ENCODE results near the gene PODXL.

Gene PODXL

DNA sequence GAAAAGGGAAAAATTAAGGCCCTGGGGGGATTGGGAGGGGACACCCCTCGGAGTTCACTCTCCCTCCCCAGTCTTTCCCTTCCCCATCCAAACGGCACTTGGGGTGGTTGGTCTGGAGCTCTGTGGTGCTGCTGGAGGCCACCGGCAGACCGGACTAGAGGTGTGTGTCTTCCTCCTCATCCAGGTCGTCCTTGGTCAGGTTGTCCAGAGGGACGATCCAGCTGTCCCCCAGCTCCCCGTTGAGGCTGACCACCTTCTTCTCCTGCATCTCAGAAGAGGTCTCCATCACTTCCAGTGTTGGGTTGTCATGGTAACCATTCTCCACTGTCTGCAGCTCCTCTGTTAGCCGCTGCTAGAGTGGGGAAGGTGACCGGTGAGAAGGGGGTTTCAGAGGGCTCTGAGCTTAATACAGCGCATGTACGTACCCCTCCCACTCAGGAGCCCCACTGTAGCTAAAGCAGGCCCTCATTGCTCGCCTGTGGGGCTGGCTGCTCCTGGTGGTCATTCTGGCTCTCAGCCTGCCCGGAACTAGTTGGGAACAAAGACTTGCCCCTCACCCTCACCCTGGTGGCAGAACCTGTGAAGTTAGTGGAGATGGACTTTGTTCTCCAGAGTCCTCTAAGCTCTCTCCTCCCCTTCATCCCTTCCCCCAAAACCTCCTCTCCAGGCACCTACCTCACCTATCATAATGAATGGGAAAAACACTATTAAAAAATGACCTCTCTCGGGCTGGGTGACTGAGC, 52.1 kb downstream of the PODXL start:
- TF ChIP-seq, protein P1, sequence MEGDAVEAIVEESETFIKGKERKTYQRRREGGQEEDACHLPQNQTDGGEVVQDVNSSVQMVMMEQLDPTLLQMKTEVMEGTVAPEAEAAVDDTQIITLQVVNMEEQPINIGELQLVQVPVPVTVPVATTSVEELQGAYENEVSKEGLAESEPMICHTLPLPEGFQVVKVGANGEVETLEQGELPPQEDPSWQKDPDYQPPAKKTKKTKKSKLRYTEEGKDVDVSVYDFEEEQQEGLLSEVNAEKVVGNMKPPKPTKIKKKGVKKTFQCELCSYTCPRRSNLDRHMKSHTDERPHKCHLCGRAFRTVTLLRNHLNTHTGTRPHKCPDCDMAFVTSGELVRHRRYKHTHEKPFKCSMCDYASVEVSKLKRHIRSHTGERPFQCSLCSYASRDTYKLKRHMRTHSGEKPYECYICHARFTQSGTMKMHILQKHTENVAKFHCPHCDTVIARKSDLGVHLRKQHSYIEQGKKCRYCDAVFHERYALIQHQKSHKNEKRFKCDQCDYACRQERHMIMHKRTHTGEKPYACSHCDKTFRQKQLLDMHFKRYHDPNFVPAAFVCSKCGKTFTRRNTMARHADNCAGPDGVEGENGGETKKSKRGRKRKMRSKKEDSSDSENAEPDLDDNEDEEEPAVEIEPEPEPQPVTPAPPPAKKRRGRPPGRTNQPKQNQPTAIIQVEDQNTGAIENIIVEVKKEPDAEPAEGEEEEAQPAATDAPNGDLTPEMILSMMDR (IDR thresholded peaks at IDR 0.05; ENCODE audit: low read depth, low read length), result no peak
- in situ Hi-C loops (cut with HindIII; ENCODE audit: low sequenced_read_pairs), result no loop called here
- H3K4me3 ChIP-seq (ENCODE audit: low read depth, low read length), result no peak overlapping the region
- DNase-seq (ENCODE audit: low read depth, low spot score), result no peak

DNA sequence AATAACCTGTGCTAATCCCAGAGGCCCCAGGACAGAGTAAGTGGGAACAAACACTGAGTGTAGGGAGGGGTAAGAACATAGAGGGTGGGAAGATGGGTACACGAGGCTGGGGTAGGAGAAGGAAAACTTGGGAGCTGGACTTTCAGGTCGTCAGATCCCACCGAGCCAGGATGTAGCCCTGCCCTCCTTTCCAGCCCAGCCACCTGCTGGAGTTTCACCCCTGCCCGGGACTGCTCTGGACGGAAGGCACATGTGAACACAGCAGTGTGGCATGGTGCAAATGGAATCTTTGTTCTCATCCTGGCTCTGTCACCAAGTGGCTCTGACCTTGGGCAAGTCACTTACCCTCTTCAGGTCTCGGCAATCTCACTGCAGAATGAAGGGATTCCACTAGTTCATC, 52.8 kb downstream of the PODXL start:
- TF ChIP-seq, protein P1 (IDR thresholded peaks at IDR 0.05; ENCODE audit: low read depth, low read length), result no peak
- in situ Hi-C loops (cut with HindIII; ENCODE audit: low sequenced_read_pairs), result no loop called here
- no peak for DNase-seq (ENCODE audit: low read depth, low spot score)
- no peak overlapping the region for H3K4me3 ChIP-seq (ENCODE audit: low read depth, low read length)

DNA sequence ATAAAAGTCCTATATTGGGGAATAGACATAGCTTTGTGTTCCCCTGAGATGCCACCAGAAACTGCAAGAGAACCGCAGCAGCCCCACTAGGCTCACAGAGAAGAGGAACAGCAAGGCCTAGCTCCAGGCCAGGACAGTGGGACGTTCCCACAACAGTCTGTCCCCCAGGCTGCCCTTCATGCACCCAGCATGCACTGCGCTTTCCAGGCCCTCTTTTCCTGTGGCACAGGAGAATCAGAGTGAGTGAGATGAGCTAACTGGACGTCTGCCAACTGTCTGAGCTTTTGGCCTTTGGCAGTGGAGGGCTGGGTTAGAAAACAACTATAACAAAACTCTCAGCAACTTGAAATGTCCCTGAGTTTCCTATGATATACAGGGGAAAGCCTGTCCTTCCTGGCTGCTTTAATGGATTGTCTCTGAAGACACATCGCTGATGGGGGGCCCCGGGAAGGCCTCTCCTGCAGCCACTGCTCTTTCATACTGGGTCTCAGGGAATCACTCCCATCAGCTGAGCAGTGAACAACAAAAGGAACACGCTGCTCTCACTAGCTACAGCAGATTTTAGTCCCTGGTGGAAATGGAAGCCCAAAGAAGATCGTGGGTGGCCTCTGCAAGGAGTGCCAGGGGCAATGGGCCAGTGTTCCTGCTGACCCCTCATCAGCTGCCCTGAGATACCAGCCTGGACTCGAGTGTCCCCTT, 53.5 kb downstream of the PODXL start:
- peak; percentile 55 for DNase-seq (ENCODE audit: low read depth, low spot score)
- no peak overlapping the region for H3K4me3 ChIP-seq (ENCODE audit: low read depth, low read length)
- TF ChIP-seq, protein P1 (IDR thresholded peaks at IDR 0.05; ENCODE audit: low read depth, low read length), result no peak
- in situ Hi-C loops (cut with HindIII; ENCODE audit: low sequenced_read_pairs), result no loop called here

DNA sequence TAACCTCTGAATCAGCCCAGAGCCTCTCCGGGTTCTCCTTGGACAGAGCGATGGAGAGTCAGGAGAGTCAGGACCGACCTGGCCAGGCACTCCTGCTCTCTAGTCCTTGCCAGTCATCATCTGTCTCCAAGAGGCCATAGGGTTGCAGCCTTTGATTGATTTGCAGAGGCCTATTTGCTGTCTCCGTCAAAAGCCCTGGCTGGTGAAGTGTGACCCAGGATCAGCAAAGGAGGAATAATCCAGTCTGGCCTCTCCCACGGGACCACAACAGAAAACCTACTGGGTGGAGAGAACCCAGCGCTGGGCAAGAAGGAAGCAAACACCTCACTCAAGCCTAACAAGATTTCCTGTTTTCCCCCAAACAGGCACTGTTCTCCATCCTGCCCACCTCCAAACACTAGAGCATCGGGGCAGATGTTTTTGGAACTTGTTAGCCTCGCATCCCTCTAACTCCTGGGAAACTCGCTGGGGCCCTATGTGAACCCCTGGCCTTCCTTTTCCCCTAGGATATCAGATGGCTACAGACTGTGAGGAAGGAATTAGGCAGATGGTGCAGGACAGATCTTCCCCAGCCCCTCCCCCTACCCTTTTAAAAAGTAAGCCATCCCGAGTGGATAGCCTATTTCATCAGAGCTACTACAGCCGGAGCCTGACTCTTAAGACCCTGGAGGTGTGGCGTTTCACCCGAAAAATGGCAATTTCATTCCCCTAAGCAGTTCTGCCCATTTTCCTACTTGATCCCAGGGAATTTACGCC, 54.3 kb downstream of the PODXL start:
- no peak for DNase-seq (ENCODE audit: low read depth, low spot score)
- in situ Hi-C loops (cut with HindIII; ENCODE audit: low sequenced_read_pairs), result no loop called here
- H3K4me3 ChIP-seq (ENCODE audit: low read depth, low read length), result no peak overlapping the region
- TF ChIP-seq, protein P1 (IDR thresholded peaks at IDR 0.05; ENCODE audit: low read depth, low read length), result no peak

DNA sequence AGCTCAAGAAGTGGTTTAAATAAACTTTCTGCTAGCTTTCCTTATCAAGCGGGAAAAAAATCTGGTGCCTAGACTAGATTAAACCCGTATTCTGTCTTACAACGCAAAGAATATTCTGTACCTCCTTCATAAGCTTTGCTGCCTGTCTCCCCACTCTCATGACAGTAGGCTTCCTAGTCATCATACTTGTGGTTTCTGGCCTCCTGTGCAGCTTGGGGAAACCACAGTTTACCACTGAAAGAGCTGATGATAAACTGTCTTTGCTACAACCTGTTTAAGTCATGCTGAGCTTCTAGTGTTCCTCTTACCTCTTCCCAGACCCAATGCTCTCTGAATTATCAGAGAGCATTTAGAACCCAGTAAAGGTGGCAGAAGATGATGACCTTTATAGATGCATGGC, 55.0 kb downstream of the PODXL start:
- TF ChIP-seq, protein P1 (IDR thresholded peaks at IDR 0.05; ENCODE audit: low read depth, low read length), result no peak
- in situ Hi-C loops (cut with HindIII; ENCODE audit: low sequenced_read_pairs), result no loop called here
- peak; percentile 83 for DNase-seq (ENCODE audit: low read depth, low spot score)
- H3K4me3 ChIP-seq (ENCODE audit: low read depth, low read length), result no peak overlapping the region

DNA sequence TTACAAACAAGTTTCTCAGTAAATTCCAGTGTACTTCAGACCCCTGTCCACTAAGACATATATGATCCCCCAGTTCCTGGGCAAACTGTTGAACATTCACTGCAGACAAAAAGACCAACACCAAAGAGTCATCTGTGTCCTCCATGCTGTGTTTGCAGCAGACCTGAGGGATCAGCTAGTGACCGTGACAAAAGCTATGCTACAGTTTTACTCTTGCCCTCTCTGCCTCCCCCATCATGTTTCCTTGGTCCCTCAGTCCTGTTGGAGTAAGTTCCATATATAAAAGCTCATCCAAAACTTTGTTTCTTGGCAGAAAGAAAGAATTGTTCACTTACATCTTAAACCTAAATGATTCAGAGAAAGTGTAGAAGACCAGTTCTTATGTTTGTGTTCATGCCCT, 56.1 kb downstream of the PODXL start:
- no peak for DNase-seq (ENCODE audit: low read depth, low spot score)
- H3K4me3 ChIP-seq (ENCODE audit: low read depth, low read length), result no peak overlapping the region
- TF ChIP-seq, protein P1 (IDR thresholded peaks at IDR 0.05; ENCODE audit: low read depth, low read length), result no peak
- in situ Hi-C loops (cut with HindIII; ENCODE audit: low sequenced_read_pairs), result no loop called here
